Upper lobe of right lung (tissue), 1 donor: ENCODE data around the gene FBXO8. TPM values are rescaled to one million over a fixed set of nuclear protein-coding genes. Genes with fewer than 3 reads are reported as not detected.

Experiments
- ATAC-seq: fragments of 200-7000 bp; cut with Tn5 transposase; one replicate; pipeline ENCODE4 v1.9.1; 2020; ENCODE audit warnings: mild to moderate bottlenecking, moderate library complexity
- DNase-seq: peaks from one replicate; pipeline ENCODE4 v3.0.0-alpha.2; 2020
- H3K27ac ChIP-seq: fragments of 200-600 bp; one replicate; pipeline ENCODE4 v1.8.0; 2022
- H3K27me3 ChIP-seq: fragments of 200-600 bp; one replicate; pipeline ENCODE4 v1.8.0; 2022; ENCODE audit warnings: mild to moderate bottlenecking
- H3K36me3 ChIP-seq: fragments of 200-600 bp; one replicate; pipeline ENCODE4 v1.8.0; 2022
- H3K4me1 ChIP-seq: fragments of 200-600 bp; one replicate; pipeline ENCODE4 v1.8.0; 2022
- H3K4me3 ChIP-seq: fragments of 200-600 bp; one replicate; pipeline ENCODE4 v1.8.0; 2022; ENCODE audit warnings: mild to moderate bottlenecking
- H3K9me3 ChIP-seq: fragments of 200-600 bp; one replicate; pipeline ENCODE4 v1.8.0; 2022
- intact Hi-C: fragments of 100-400 bp; cut with DNase I; formaldehyde crosslinking; loops from one replicate; pipeline ENCODE4 v1.11.0; 2022
- total RNA-seq: library from RNA; stranded (reverse); fragmentation: NEBNext Ultra II Directional; extraction: Animal tissue kit (Norgen Biotek cat#: 25700); gene quantifications from one replicate; pipeline ENCODE4 v1.2.1, GENCODE V29; 2021
- TF ChIP-seq, protein P1 (sequence below): fragments of 200-600 bp; IDR thresholded peaks from one replicate; pipeline ENCODE4 v1.8.0; 2022; ENCODE audit warnings: antibody characterized with exemption
- donor health status: DM: no; HTN: yes; CAD: no; lungs with severe emphysema.

The FBXO8 gene
- total RNA-seq, 1 donor from 2014 or later, result 33.8 TPM

DNA sequence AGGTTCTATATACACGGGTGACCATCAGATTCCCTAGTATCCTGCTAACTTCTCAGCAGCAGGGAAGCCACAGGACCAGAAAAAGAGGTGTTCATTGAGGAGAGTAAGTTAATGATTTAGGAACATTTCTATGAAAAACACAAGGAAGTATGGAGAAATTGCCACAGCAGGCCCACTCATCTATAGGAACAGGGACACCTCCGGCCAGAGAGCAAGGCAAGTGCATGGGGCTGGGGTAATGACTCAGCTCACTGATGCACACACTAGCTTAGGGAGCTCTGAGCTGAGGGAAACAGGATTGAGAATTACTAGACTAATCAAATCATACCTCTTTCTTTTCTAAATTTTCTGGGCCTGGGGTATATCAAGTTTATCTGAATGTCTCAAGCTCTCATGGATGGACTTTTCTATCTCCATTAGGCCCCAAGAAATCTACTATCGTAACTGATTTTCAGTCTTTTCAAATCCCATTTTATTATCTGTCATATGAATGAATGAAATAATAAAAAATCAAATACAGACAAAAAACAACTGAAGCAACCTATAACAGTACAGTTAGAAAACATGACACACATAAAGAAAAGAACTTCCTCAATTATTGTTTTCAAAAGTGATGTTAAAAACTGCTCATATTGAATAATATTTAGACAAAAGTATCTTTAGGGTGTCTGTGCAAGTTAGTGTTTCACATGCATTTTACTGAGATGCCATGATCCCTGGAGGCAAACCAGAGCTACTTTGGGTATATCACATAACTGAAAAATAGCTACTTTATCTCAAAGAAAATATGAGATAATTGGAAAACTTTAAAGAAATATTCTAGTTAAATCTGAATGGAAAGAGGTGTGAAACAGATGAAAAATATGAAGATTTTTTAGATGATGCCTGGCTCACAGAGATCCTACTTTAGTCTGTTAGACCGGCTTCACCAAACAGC, 89.8 kb downstream of the FBXO8 start:
- TF ChIP-seq, protein P1, sequence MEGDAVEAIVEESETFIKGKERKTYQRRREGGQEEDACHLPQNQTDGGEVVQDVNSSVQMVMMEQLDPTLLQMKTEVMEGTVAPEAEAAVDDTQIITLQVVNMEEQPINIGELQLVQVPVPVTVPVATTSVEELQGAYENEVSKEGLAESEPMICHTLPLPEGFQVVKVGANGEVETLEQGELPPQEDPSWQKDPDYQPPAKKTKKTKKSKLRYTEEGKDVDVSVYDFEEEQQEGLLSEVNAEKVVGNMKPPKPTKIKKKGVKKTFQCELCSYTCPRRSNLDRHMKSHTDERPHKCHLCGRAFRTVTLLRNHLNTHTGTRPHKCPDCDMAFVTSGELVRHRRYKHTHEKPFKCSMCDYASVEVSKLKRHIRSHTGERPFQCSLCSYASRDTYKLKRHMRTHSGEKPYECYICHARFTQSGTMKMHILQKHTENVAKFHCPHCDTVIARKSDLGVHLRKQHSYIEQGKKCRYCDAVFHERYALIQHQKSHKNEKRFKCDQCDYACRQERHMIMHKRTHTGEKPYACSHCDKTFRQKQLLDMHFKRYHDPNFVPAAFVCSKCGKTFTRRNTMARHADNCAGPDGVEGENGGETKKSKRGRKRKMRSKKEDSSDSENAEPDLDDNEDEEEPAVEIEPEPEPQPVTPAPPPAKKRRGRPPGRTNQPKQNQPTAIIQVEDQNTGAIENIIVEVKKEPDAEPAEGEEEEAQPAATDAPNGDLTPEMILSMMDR, result no peak
- no peak for ATAC-seq
- H3K27me3 ChIP-seq, result peaks cover 9% of the 10 kb centered on the region
- H3K27ac ChIP-seq, result no peak overlapping the region
- no peaks in the 10 kb centered on the region for H3K36me3 ChIP-seq
- H3K4me3 ChIP-seq, result no peak overlapping the region
- H3K9me3 ChIP-seq, result no peaks in the 10 kb centered on the region
- DNase-seq, result no peak
- no peaks in the 10 kb centered on the region for H3K4me1 ChIP-seq
- intact Hi-C loops, result no loop called here

DNA sequence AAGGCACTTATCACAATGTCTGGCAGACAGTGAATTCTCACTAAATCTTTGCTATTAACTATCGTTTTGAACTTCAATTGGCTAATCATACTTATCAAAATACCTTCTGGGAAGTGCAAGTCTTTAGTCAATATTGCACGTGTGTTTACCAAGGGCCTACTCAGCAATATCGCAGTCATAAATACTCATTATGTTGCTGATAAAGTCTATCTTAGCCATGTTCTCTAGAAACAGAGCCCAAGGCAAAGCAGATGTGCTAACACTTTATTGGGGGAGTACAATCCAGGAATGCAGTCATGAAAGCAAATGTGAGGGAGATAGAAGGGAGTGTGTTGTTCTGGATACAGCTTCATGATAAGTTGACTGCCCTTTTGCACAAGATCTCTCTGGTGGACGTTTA, 90.5 kb downstream of the FBXO8 start:
- no peak for DNase-seq
- Histone ChIP-seq H3K9me3 (no peaks in the 10 kb centered on the region), H3K36me3 (no peaks in the 10 kb centered on the region), H3K27me3 (peaks cover 9% of the 10 kb centered on the region), H3K4me1 (no peaks in the 10 kb centered on the region), H3K4me3 (no peak overlapping the region), H3K27ac (no peak overlapping the region)
- ATAC-seq, result no peak
- intact Hi-C loops, result no loop called here
- TF ChIP-seq, protein P1, result no peak

DNA sequence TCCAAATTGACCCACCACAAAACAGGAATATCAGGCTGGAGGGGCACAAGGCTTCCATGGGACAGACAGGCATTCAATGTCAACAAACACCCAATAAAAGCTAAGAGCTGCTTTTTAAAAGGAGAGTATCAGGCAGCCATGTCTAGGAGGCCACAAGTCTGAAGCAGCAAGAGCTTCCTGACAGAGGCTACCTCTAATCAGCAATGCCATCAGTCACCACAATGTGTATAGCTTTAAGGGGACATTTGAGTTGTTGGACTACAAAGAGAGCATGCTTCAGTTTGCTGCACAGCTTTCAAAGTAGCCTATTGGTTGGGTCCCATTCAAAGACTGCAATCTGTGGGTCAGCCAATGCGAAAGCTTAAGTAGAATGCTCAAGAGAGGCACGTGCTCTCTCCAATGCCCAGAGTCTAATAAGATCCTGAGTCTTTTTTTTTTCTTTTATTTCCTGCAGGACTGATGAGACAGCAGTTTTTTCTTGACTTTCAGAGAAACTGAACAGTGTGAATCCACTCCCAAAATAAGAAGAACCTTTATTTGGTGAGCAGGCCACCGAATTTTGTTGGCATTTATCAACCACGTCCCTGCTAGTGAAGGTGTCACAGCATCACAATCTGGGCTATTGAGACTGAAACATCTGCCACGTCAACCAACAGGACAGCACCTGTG, 92.5 kb downstream of the FBXO8 start:
- H3K27ac ChIP-seq, result no peak overlapping the region
- no peak overlapping the region for H3K4me3 ChIP-seq
- TF ChIP-seq, protein P1, result no peak
- ATAC-seq, result no peak
- intact Hi-C loops, result no loop called here
- H3K4me1 ChIP-seq, result no peaks in the 10 kb centered on the region
- no peaks in the 10 kb centered on the region for H3K36me3 ChIP-seq
- no peaks in the 10 kb centered on the region for H3K9me3 ChIP-seq
- no peak for DNase-seq
- H3K27me3 ChIP-seq, result peaks cover 4% of the 10 kb centered on the region

DNA sequence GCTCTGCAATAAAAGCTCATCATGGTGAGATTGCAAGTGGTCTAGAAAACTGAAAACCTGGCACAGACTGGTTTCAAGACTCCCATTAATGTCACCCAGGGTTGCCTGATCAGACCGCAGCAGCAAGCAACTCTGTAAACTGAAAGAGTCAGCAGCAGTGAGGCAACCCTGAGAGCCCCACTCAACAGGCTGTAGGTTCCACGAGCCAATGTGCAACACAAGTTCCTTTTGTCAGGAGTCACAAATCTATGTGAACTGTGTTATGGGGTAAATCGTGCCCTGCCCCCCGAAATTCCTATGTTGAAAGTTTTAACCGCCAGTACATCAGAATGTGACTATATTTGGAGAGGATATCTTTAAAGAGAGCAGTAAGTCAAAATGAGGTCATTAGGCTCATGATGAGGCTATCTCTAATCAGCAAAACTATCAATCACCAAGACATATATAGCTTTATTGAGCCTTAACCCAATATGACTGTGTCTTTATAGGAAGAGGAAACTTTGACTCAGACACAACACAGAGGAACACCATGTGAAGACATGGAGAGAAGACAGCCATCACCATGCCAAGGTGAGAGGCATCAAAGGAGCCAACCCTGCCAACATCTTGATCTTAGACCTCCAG, 94.0 kb downstream of the FBXO8 start:
- Histone ChIP-seq H3K4me1 (no peaks in the 10 kb centered on the region), H3K9me3 (no peaks in the 10 kb centered on the region), H3K27me3 (peaks cover 9% of the 10 kb centered on the region), H3K27ac (no peak overlapping the region), H3K4me3 (no peak overlapping the region), H3K36me3 (no peaks in the 10 kb centered on the region)
- intact Hi-C loops, result no loop called here
- ATAC-seq, result no peak
- DNase-seq, result no peak
- TF ChIP-seq, protein P1, result no peak

Other genes starting within 250 kb of the FBXO8 start
- 16.4 TPM for gene CEP44, start 244 bp upstream of the FBXO8 start, total RNA-seq
- 77.2 TPM for gene HPGD, start 238.8 kb upstream of the FBXO8 start, total RNA-seq